Measurements from ENCODE around the gene ZKSCAN5. TPM values are rescaled to one million over a fixed set of nuclear protein-coding genes. Genes with fewer than 3 reads are reported as not detected.
"Not testable (repeated sequence)": the region's sequence is repeated elsewhere in the genome, so short reads cannot be mapped to it uniquely, and the experiment has no call there.

The ZKSCAN5 gene
- total RNA-seq, 4 donors from 2014 or later, result 4.5 to 8.7 (median 5.9) TPM

DNA sequence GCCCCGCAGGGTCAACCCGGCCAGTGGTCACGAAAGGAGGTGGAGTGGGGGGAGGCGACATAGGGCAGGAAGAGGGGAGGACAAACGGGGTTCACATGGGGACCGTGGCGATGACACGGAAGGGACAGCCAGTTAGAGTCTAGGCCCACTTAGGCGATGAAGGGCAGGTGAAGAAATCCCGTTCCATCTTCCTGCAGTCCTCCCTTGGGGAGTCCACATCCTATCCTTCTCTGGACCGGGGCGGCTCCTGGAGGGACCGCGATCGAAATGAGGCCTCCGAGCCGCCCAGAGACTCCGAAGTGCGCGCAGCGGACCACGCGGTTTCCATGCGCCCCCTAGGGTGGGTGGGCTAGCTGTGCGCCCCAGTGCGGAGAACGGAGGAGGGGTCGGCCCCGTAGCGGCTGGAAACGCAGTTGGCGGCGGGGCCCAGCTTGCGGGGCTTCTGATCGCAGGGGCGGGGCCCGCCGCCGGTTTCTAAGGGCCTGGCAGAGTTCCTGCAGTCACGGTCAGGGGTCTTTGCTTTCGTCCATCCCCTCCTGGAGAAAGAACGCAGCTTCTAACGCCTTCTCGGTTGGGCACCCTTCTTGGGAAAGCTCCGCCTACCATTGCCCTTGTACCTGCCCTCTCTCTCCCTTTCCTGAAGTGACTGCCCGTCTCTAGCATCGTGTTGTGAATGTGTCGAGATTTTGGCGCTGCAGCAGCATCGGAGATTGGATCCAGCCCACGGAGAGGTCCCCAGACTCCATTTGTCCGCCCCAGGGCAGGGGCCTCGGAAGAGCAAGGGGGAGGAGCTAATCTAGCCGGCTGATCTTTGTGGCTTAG, 75.7 kb downstream of the ZKSCAN5 start:
- Histone ChIP-seq H3K4me1 (peaks cover 0 to 15% (median 10%) of the 10 kb centered on the region in 4 donors), H3K9me3 (no peaks in the 10 kb centered on the region), H3K27me3 (no peaks in the 10 kb centered on the region), H3K27ac (peak overlapping the region in 3 of 4 donors; percentile 21 to 49 (median 32)), H3K36me3 (no peaks in the 10 kb centered on the region), H3K4me3 (peak overlapping the region; percentile 41 to 72 (median 45))
- DNase-seq, result peak; percentile 34
- WGBS, 2 donors (ENCODE audit: low coverage in 1 of 2), result 5 to 15% methylated on average over 10 to 53 of the region's 54 CpGs
- intact Hi-C loops (cut with DNase I; ENCODE audit: low total_unique reads), result no loop called here
- TF ChIP-seq, protein P1, sequence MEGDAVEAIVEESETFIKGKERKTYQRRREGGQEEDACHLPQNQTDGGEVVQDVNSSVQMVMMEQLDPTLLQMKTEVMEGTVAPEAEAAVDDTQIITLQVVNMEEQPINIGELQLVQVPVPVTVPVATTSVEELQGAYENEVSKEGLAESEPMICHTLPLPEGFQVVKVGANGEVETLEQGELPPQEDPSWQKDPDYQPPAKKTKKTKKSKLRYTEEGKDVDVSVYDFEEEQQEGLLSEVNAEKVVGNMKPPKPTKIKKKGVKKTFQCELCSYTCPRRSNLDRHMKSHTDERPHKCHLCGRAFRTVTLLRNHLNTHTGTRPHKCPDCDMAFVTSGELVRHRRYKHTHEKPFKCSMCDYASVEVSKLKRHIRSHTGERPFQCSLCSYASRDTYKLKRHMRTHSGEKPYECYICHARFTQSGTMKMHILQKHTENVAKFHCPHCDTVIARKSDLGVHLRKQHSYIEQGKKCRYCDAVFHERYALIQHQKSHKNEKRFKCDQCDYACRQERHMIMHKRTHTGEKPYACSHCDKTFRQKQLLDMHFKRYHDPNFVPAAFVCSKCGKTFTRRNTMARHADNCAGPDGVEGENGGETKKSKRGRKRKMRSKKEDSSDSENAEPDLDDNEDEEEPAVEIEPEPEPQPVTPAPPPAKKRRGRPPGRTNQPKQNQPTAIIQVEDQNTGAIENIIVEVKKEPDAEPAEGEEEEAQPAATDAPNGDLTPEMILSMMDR (IDR thresholded peaks at IDR 0.05), result peak in 2 of 5 experiments; percentile 12 to 21
- TF ChIP-seq EP300 (IDR thresholded peaks at IDR 0.05; ENCODE audit: low read depth), result no peak
- in situ Hi-C loops (cut with MboI; ENCODE audit: low pct_ligation_motif_present in 1 of 4, low pct_unique_long_range_greater_than_20kb in 1 of 4, low sequenced_read_pairs in 3 of 4), result no loop called here

DNA sequence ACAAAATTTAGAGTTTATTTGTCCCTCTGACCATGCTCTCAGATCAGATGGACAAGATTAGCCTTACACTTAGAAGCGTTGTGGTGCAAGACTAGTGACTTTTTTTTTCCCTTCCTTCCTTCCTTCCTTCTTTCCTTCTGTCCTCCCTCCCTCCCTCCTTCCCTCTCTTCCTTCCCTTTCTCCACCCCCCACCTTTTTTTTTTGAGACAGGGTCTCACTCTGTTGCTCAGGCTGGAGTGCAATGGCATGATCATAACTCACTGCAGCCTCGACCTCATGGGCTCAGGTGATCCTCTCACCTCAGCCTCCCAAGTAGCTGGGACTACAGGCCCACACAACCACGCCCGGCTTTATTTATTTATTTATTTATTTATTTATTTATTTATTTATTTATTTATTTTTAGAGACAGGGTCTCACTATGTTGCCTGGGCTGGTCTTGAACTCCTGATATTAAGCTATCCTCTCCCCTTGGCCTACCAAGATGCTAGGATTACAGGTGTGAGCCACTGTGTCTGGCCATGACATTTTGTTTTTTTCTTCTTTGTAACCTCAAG, 76.4 kb downstream of the ZKSCAN5 start:
- DNase-seq; H3K9me3 ChIP-seq; intact Hi-C loops (cut with DNase I; ENCODE audit: low total_unique reads); H3K27me3 ChIP-seq; H3K36me3 ChIP-seq; in situ Hi-C loops (cut with MboI; ENCODE audit: low pct_ligation_motif_present in 1 of 4, low pct_unique_long_range_greater_than_20kb in 1 of 4, low sequenced_read_pairs in 3 of 4): not testable (repeated sequence)
- Histone ChIP-seq H3K4me3 (peak overlapping the region; percentile 41 to 72 (median 45)), H3K4me1 (peaks cover 0 to 15% (median 10%) of the 10 kb centered on the region in 4 donors), H3K27ac (peak overlapping the region in 3 of 4 donors; percentile 21 to 49 (median 32))
- WGBS, 2 donors (ENCODE audit: low coverage in 1 of 2), result 49 to 76% methylated on average over 3 to 4 of the region's 4 CpGs

Other genes with a start within 250 kb of the ZKSCAN5 start
- gene MYH16, start 231.8 kb upstream of the ZKSCAN5 start, total RNA-seq, result not detected
- 100 to 1,000 TPM; 104 to 186 (median 147) TPM for gene ARPC1A, start 178.8 kb upstream of the ZKSCAN5 start, total RNA-seq
- 100 to 1,000 TPM; 138 to 346 (median 186) TPM for gene ARPC1B, start 129.9 kb upstream of the ZKSCAN5 start, total RNA-seq
- gene PDAP1, start 96.1 kb upstream of the ZKSCAN5 start, total RNA-seq, result 10 to 100 TPM; 27.7 to 54.9 (median 49.9) TPM
- 100 to 1,000 TPM in 1 of 4 donors, 10 to 100 TPM in 2, 1 to 10 TPM in 1; 5.0 to 167 (median 50.1) TPM for gene BUD31, start 95.7 kb upstream of the ZKSCAN5 start, total RNA-seq
- gene PTCD1, start 65.9 kb upstream of the ZKSCAN5 start, total RNA-seq, result 10 to 100 TPM in 1 of 4 donors, 1 to 10 TPM in 3; 1.8 to 38.2 (median 5.5) TPM
- 10 to 100 TPM; 20.7 to 65.5 (median 24.8) TPM for gene CPSF4, start 65.7 kb upstream of the ZKSCAN5 start, total RNA-seq
- gene ATP5MF, start 38.5 kb upstream of the ZKSCAN5 start, total RNA-seq, result 1,000 to 10,000 TPM in 1 of 4 donors, 100 to 1,000 TPM in 2, 10 to 100 TPM in 1; 61.3 to 1,017 (median 295) TPM
- 10 to 100 TPM; 17.2 to 30.7 (median 20.1) TPM for gene ZNF789, start 31.8 kb upstream of the ZKSCAN5 start, total RNA-seq
- gene ZNF394, start 4.4 kb upstream of the ZKSCAN5 start, total RNA-seq, result 10 to 100 TPM; 24.5 to 48.7 (median 38.5) TPM
- gene FAM200A, start 47.5 kb downstream of the ZKSCAN5 start, total RNA-seq, result 1 to 10 TPM in 2 of 4 donors, under 1 TPM in 1, not detected in 1; 0.40 to 4.2 (median 4.1) TPM
- gene ZNF655, start 54.0 kb downstream of the ZKSCAN5 start, total RNA-seq, result 100 to 1,000 TPM; 153 to 304 (median 226) TPM
- gene TMEM225B, start 93.6 kb downstream of the ZKSCAN5 start, total RNA-seq, result 1 to 10 TPM in 1 of 4 donors, under 1 TPM in 1, not detected in 2; 0.68 to 1.6 TPM
- 10 to 100 TPM; 14.6 to 58.7 (median 18.1) TPM for gene ZSCAN25, start 112.3 kb downstream of the ZKSCAN5 start, total RNA-seq
- gene CYP3A5, start 175.3 kb downstream of the ZKSCAN5 start, total RNA-seq, result 100 to 1,000 TPM; 142 to 543 (median 383) TPM
- gene CYP3A7, start 230.5 kb downstream of the ZKSCAN5 start, total RNA-seq, result 1 to 10 TPM in 1 of 4 donors, under 1 TPM in 2, not detected in 1; 0.95 to 3.0 (median 0.96) TPM

Data from transverse colon (tissue), 4 donors.